Adipose tissue (tissue), 3 donors: ENCODE data around the gene SUGCT. TPM values are rescaled to one million over a fixed set of nuclear protein-coding genes. Genes with fewer than 3 reads are reported as not detected.
"Not testable (repeated sequence)": the region's sequence is repeated elsewhere in the genome, so short reads cannot be mapped to it uniquely, and the experiment has no call there.

Source experiments
- H3K27ac ChIP-seq: one replicate; pipeline ENCODE4 v1.5.1; 2013; ENCODE audit warnings: low read depth, low read length
- WGBS, 3 donors: extraction: QIAGEN DNeasy Blood & Tissue Kit; methylation state at CpG; one replicate each; pipeline ENCODE4 v1.1.7; 2013; 5-methylcytosine and 5-hydroxymethylcytosine counted together
- polyA plus RNA-seq, 3 donors: library from polyadenylated mRNA; stranded (reverse); fragments of 200-250 nt; gene quantifications; one replicate each; pipeline ENCODE4 v1.2.3, GENCODE V29; 2013
- donor health status: healthy with polysubstance abuse.
- donor health status: Bipolar disorder and iron deficiency.
- donor health status: healthy.

The SUGCT gene
- polyA plus RNA-seq, 3 donors: 0.75 to 4.2 (median 1.9) TPM

DNA sequence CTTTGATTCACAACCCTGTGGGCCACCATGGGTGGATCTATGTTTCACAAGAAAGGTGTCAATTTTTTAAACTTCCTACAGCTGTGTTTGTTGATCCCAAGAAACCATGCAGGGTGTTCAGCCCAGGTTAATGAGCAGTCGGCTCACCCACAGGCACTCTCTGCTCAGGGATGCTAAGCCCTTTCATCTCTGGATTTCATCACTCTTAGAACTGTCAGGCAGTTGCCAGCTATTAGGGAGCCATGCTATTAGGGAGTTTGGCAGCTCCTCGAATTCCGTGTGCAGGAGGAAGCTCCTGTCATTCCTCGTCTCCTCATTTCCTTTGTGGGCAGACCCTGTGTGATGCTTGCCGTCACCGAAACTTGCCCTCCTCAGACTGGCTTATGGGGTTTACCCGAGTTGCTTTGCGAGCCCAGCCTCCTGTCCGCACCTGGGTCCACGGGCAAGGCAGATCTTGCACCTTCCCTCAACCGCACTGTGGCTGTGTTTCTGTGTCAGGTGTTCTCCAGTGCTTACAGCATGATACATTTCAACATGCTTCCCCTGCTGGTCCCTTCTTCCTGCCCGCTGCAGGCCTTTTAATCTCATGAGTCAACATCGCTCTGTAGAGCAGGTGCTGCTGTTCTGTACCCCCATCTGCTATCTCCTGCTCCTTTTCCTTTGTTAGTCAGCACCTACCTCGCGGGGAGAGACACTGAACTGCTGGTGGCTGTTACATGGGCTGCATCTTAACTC is 509.8 kb downstream of the SUGCT start:
- WGBS, 3 donors: 39 to 69% (median 50%) methylated on average over 15 of the region's 15 CpGs
- H3K27ac ChIP-seq: no peak overlapping the region

DNA sequence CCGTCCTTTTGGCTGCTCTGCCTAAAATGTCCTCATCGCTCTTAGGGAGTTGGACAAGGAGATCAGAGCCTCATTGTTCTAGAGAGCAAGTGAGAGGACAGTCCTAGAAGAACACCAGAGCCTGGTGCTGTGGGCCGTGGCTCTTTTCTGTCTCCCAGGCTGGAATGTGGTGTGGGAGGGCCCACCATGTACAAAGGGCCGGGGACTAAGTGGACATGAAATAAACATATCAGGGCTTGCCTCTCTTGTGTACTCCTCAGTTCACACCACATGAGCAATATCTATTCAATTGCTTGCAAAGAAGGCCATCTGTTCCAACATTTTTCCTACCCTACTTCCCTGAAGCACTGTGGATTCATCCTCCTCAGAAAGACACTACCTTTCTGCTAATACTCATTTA is 510.4 kb downstream of the SUGCT start:
- WGBS, 3 donors: 90 to 98% (median 91%) methylated on average over 4 of the region's 4 CpGs
- no peak overlapping the region for H3K27ac ChIP-seq

DNA sequence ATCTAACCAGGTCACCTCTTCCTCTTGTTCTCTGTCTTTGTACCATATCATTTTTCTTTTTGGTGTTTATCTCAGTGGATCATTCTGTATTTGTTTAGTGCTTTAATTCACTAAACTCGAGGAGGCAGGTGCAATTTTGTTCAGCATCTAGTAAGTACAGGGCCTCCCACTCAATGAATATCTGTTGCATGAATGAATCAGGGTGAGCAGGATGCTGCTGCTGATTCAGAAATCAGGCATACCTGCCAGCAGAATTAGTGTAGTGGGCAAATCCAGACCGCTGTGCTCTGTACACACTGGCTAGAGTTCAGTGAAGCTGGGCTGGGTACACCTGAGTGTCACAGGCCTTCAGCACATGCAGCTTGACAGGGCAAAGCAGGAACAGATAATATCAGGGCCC is 511.9 kb downstream of the SUGCT start:
- WGBS, 3 donors: 61 to 76% (median 72%) methylated on average over 2 of the region's 2 CpGs
- H3K27ac ChIP-seq: no peak overlapping the region

DNA sequence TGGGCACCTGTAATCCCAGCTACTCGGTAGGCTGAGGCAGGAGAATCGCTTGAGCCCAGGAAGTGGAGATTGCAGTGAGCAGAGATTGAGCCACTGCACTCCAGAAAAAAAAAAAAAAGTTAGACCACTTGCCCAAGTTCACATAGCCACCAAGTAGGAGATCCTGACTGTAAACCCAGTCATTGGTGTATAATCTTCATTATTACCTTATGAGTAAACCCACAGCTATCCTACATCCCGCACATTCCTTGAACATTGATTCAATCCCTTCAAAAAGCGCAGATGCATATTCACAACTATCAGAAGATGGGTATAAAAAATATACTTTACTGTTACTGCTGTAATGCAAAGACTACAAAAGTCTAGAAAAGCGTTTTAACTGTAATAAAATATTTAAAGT is 512.9 kb downstream of the SUGCT start:
- WGBS, 3 donors: 96 to 97% (median 96%) methylated on average over 5 of the region's 5 CpGs
- no peak overlapping the region for H3K27ac ChIP-seq

DNA sequence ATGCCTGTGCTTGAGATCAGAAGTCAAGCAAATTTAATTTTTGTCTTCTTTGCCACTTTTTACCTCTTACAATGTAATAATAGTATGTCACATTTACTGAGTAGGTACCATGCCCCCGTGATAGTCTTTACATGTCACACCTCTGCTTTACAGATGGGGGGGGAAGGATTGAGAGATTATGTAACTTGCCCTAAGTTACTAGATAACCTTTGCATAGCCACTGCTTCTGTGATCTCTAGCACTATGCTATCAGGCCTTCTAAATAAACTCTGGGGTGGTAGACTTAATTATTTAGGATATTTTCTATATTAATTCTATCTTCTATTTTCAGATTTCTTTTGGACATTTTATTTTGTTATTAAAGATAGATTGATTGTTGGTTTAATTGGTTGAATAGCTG is 514.4 kb downstream of the SUGCT start:
- WGBS, 3 donors: 78 to 94% (median 91%) methylated on average over 1 of the region's 1 CpG

DNA sequence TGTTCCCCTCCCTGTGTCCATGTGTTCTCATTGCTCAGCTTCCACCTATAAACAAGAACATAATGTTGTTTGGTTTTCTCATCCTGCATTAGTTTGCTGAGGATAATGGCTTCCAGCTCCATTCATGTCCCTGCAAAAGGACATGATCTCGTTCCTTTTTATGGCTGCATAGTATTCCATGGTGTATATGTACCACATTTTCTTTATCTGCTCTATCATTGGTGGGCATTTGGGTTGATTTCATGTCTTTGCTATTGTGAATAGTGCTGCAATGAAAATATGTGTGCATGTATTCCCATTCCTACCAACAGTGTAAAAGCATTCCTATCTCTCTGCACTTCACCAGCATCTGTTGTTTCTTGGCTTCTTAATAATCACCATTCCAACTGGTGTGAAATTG is 516.1 kb downstream of the SUGCT start:
- WGBS, 3 donors: 84 to 91% (median 91%) methylated on average over 1 of the region's 1 CpG

More for the DNA sequence above, 514.4 kb downstream of the SUGCT start:
- H3K27ac ChIP-seq: no peak overlapping the region

DNA sequence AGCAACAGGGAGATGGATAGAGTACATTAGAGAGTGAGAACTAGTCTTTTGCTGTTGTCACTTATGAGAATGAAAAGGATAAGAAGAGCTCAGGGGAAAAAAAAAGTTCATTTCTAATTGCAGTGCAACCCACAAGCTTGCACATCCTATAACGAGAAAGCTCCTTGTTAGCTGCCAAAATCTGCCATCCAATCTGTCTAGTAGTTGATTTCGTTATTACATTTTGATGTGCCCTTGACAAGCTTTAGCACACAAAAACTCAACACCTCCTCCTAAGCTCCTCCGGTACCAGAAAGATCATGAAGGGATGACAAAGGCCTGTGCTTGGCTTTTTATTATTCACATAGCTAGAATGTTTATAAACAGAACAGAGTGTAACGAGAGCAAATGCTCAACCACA is 519.4 kb downstream of the SUGCT start:
- H3K27ac ChIP-seq: no peak overlapping the region
- WGBS, 3 donors: 79 to 93% (median 90%) methylated on average over 4 of the region's 4 CpGs

More for the DNA sequence above, 516.1 kb downstream of the SUGCT start:
- not testable (repeated sequence) for H3K27ac ChIP-seq

DNA sequence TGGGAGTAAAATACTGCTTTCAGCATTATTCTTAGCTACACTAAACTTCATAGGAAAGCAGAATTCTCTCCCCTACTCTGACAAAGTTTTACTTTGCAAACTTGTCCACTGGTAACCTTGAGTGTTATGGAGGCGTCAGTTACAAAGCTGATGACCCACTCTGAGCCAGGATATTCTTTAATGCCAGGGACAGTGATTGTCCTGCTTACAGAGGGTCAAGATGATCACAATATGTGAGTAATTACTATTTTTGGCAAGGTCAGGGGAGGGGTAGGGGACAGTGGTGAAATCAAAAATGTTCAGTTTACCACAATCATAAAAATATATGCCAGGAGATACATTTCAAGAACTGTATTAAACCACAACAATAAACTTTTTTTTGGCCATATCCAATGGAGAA is 520.6 kb downstream of the SUGCT start:
- H3K27ac ChIP-seq: no peak overlapping the region
- 85 to 96% (median 86%) methylated on average over 1 of the region's 1 CpG for WGBS, 3 donors

DNA sequence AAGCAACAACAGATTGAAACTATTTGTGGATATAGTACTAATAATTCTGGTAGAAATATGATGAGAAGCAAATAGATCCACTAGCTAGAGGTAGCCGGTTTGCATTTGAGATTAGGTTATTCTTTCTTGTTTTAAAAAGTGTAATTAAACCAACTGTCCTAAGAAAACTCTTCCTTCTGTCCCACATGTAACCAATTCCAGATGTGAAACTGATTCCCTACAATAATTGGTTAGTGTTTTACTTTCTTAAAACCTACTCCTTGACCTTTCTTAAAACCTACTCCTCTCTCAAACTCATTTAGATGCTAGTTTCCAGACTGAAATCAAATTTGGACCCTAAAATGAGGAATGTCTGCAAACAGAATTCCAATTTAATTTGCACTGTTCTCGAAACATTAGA is 521.5 kb downstream of the SUGCT start:
- WGBS, 3 donors: 80 to 90% (median 87%) methylated on average over 2 of the region's 2 CpGs
- H3K27ac ChIP-seq: no peak overlapping the region

DNA sequence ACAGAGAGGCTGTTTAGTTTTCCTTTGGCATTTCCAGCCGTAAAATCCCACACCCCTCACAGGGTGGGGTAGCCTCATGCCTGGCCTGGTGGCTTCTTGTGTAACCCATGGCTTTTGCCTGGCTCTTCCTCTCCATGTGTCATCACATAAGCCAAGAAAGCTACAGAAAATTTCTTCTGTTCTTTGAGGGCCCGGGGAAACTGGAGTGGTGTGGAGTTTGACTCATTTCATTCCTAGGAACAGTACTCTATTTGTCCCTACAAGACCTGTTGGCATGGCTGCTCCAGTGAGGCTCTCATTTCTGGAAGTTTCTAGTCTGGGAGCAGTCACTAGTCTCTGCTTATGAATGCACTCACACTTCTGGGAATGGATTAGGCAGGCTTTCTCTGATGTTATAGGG is 523.9 kb downstream of the SUGCT start:
- H3K27ac ChIP-seq: no peak overlapping the region
- WGBS, 3 donors: 80 to 91% (median 88%) methylated on average over 2 of the region's 2 CpGs

DNA sequence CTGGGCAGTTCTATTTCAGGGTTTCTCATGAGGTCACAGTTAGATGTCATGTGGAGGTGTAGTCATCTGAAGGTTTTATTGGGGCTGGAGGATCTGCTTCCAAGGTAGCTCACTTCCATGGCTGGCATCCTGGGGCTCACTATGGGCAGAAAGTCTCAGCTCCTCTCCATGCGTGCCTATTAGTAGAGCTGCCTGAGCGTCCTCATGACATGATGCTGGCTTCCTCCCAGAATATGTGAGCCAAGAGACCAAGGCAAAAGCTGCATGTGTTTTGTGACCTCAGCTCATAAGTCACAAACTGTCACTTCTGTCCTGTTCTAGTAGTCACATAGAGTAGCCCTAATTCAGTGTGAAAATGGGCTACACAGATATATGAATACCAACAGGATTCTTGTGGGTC is 524.4 kb downstream of the SUGCT start:
- 61 to 75% (median 66%) methylated on average over 2 of the region's 2 CpGs for WGBS, 3 donors
- H3K27ac ChIP-seq: no peak overlapping the region

DNA sequence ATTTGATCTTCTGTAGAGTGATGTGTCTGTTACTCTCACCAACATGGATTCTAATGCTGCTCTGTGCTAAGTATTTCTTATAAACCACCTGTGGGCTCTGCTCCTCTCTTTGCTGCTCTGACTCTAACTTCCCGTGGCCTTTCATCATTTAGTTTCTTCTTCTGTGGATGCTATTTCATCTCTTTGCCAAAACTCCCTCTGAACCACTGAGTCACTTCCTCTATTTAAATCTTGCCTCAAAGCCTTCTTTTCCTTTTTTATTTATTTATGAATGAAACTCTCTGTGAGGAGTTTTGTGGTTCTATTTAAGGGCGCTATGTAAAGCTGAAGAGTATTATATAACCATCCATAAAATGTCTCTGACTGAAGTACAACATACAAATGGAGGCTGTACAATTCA is 538.5 kb downstream of the SUGCT start:
- H3K27ac ChIP-seq: no peak overlapping the region
- 40 to 71% (median 49%) methylated on average over 2 of the region's 2 CpGs for WGBS, 3 donors

DNA sequence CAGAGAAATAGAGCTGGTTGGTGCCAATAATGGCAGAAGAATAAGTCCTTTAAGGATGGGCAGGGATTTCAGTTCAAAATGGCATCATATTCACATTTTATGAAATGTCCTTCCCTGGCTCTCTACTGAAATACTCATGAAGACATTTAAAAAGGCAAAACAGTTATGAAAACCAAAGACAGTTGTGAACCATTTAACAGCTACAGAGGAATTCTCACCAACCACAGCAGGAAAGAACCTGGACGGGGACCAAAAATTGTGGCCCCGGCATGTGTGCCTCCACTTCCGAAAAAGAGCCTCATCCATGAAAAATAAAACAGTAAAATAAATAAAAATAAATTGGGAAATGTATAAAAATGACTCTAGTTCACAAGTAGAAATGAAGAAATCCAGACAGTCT is 539.5 kb downstream of the SUGCT start:
- no peak overlapping the region for H3K27ac ChIP-seq
- WGBS, 3 donors: 89 to 93% (median 92%) methylated on average over 3 of the region's 3 CpGs

DNA sequence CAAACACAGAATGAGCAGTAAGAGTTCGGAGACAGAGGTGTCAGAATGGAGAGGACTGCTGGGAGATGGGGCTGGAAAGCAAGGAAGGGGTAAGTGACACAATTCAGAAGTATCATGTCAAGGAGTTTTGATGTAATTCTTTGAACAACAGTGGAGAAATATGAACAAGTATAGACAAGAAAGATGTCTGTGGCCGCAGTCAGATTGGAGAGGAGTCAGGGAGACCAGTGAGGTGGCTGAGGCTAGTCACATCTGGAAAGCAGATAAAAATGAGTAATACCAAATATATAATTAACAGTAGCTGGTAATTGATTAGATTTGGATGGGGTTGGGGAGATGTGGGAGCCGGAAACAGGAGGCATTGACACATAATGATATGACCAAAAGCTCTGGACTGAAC is 540.9 kb downstream of the SUGCT start:
- 91 to 97% (median 96%) methylated on average over 3 of the region's 3 CpGs for WGBS, 3 donors
- H3K27ac ChIP-seq: no peak overlapping the region

DNA sequence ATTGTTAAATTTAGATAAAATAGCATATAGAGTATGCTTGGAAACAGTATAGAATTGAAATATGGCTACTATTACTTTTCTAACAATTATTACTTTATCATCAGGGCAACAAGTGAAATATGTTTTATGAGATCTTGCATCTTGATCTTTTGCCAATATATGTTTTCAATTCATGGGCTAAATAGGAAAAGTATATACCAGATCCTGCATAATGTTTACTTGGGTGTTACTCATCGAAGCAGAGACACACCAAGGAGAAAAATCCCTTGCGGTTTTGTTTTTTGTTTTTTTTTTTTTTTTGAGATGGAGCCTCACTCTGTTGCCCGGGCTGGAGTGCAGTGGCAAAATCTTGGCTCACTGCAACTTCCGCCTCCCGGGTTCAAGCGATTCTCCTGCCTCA is 541.4 kb downstream of the SUGCT start:
- H3K27ac ChIP-seq: no peak overlapping the region
- 92 to 97% (median 95%) methylated on average over 6 of the region's 6 CpGs for WGBS, 3 donors

DNA sequence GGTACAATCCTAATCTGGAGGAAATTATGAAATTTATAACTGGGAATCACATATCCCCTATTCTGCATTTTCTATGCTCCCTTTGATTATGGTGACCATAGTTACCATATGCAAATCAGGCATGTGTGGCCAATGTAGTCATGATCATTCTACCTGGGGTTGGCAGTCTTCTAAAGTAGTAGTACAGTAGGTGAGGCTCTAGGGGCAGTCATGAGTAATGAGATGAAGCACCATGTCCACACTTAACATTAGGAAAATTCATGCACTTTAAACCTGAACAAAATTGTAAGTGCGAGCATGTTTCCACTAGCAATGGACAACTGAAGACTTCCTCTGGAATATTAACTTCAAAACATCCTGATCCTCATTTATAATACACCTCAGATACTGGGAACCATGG is 545.9 kb downstream of the SUGCT start:
- no peak overlapping the region for H3K27ac ChIP-seq
- 93 to 97% (median 95%) methylated on average over 1 of the region's 1 CpG for WGBS, 3 donors

DNA sequence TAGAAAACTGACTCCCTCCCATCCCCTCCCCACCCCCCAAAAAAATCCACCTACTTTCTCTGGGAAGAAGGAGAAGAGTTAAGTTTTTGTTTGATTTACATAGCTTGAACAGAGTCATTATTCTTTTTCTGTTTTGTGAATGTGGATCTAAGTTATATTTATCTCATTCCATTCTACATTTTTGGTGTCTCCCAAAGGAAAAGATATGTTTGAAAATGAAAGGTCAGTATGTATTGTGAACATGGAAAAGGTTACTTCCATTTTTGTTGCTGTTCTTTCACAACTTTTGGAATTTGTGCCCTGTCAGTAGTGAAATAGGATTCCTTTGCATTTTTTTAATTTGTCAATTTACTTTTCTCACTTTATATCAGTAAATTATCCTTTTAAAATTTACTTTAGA is 547.9 kb downstream of the SUGCT start:
- H3K27ac ChIP-seq: no peak overlapping the region

DNA sequence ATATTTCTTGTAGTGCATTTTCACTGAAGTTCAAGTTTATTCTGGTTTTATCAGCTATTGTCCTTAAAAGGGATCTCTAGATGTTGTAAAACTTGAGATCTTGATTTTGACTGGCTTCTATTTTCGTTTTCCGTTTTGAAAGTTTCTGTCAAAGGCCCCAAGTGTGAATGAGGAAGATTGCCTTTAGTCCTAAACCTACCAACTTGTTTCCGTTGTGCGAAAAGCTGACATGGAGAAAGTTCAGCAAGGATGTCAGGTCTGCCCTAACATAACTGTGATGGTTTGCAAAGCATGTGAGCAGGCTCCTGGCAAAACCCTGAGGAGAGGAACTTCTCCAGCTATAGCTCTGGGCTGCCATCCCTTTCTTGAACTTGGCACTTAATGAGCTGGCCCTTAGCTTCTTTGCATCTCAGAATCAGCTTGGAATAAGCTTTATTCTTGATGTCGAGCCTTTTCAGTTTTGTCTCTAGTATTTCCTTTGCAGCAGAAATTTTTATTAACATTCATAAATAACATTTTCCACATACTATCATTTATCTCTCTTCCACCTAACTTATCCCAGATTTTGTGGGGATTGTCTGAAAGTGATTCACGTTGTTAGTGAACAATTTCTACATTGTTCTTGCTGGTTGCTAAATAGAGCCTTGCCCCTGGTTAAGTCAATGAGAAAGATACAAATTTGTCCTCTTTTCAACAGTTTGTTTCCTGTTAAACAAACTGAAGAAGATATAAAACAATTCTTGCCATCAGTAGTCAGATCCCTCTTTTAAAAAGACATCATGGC is 559.4 kb downstream of the SUGCT start:
- 72 to 85% (median 76%) methylated on average over 6 of the region's 6 CpGs for WGBS, 3 donors
- no peak overlapping the region for H3K27ac ChIP-seq

DNA sequence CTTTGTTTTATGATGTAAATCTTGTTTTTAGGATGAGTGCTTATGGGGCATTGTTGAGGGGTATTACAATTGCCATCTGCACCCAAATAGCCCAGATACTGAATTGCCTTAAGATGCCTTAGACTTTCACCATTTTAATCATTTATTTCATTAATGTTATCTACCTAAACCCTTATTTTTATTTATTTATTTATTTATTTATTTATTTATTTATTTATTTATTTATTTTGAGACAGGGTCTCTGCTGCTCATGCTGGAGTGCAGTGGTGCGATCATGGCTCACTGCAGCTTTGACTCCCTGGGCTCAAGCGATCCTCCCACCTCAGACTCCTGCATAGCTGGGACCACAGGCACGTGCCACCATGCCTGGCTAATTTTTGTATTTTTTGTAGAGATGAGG is 560.2 kb downstream of the SUGCT start:
- 87 to 97% (median 96%) methylated on average over 3 of the region's 3 CpGs for WGBS, 3 donors
- no peak overlapping the region for H3K27ac ChIP-seq

DNA sequence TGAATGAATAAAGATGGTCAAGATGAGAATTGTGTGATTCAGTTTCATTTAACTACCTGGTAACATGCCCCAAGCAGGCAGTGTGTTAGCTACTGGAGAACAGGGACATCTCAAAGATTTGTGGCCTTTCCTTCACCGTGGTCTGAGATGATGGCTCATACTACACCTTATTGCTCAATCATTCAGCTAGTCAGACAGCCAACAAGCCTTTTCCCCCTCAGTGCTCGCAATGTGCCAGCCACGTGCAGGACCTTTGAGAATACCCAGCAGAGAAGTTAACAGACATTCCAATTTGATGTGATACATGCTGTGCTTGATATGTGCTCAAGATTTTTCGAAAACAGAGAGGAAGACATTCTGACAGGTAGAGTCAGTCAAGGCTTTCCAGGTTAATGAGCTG is 562.8 kb downstream of the SUGCT start:
- H3K27ac ChIP-seq: no peak overlapping the region
- WGBS, 3 donors: 84 to 91% (median 88%) methylated on average over 4 of the region's 4 CpGs
